Smooth muscle cell (in vitro differentiated cells): Measurements from ENCODE around the gene FHAD1. TPM values are rescaled to one million over a fixed set of nuclear protein-coding genes. Genes with fewer than 3 reads are reported as not detected.

Experiments
- DNase-seq: peaks from one replicate; lab custom pipeline; 2025; ENCODE audit not compliant: unreplicated experiment; lab: John Stamatoyannopoulos, UW
- H2AFZ ChIP-seq: fragments of 200-600 bp; sonication (generic); 2 replicates; pipeline ENCODE4 v1.6.0; 2016; ENCODE audit warnings: antibody characterized with exemption, low read depth, mild to moderate bottlenecking
- H3F3A ChIP-seq: fragments of 200-600 bp; sonication (generic); 2 replicates; pipeline ENCODE4 v1.6.0; 2017; ENCODE audit warnings: antibody characterized with exemption, low read depth
- H3K27ac ChIP-seq: fragments of 200-600 bp; sonication (generic); 2 replicates; pipeline ENCODE4 v1.5.1; 2016; ENCODE audit warnings: low read depth, mild to moderate bottlenecking
- H3K27me3 ChIP-seq: fragments of 200-600 bp; sonication (generic); 2 replicates; pipeline ENCODE4 v1.6.1; 2016; ENCODE audit warnings: low read depth, mild to moderate bottlenecking
- H3K36me3 ChIP-seq: fragments of 200-600 bp; sonication (generic); 2 replicates; pipeline ENCODE4 v1.5.1; 2016; ENCODE audit warnings: low read depth
- H3K4me1 ChIP-seq: fragments of 200-600 bp; sonication (generic); 2 replicates; pipeline ENCODE4 v1.5.1; 2016; ENCODE audit warnings: low read depth
- H3K4me2 ChIP-seq: fragments of 200-600 bp; sonication (generic); 2 replicates; pipeline ENCODE4 v1.6.0; 2016; ENCODE audit warnings: mild to moderate bottlenecking
- H3K4me3 ChIP-seq: fragments of 200-600 bp; sonication (generic); 2 replicates; pipeline ENCODE4 v1.5.1; 2016; ENCODE audit warnings: mild to moderate bottlenecking
- H3K79me2 ChIP-seq: fragments of 200-600 bp; sonication (generic); 2 replicates; pipeline ENCODE4 v1.6.0; 2016; ENCODE audit warnings: low read depth, mild to moderate bottlenecking
- H3K9ac ChIP-seq: fragments of 200-600 bp; sonication (generic); 2 replicates; pipeline ENCODE4 v1.6.0; 2016; ENCODE audit warnings: low read depth
- H3K9me3 ChIP-seq: fragments of 200-600 bp; sonication (generic); replicated peaks from 2 replicates; pipeline ENCODE4 v1.5.1; 2016; ENCODE audit warnings: low read depth
- H4K20me1 ChIP-seq: fragments of 200-600 bp; sonication (generic); 2 replicates; pipeline ENCODE4 v1.6.0; 2016; ENCODE audit warnings: low read depth
- CTCF ChIP-seq: fragments of 200-600 bp; sonication (generic); IDR thresholded peaks from 2 replicates; pipeline ENCODE4 v1.5.1; 2017; ENCODE audit warnings: borderline replicate concordance, mild to moderate bottlenecking, antibody characterized with exemption; ENCODE audit not compliant: insufficient read depth, poor library complexity, severe bottlenecking
- WGBS: methylation state at CpG from one replicate; pipeline ENCODE4 v1.1.7; 2016; ENCODE audit warnings: low lambda C conversion rate; 5-methylcytosine and 5-hydroxymethylcytosine counted together
- polyA plus RNA-seq: library from polyadenylated mRNA; unstranded; fragments of >200 nt; fragmentation: Nextera tagmentation; extraction: Ambion mirVana; gene quantifications from 2 replicates; pipeline ENCODE4 v1.2.1, GENCODE V29; 2016
- total RNA-seq: library from RNA; depleted of rRNA; stranded (reverse); fragments of >200 nt; gene quantifications from 2 replicates; pipeline ENCODE4 v1.2.3, GENCODE V29; 2014

Gene FHAD1
- total and polyA plus RNA-seq, 2 experiments from 2014 or later = 0.33 TPM; not detected in 1

DNA sequence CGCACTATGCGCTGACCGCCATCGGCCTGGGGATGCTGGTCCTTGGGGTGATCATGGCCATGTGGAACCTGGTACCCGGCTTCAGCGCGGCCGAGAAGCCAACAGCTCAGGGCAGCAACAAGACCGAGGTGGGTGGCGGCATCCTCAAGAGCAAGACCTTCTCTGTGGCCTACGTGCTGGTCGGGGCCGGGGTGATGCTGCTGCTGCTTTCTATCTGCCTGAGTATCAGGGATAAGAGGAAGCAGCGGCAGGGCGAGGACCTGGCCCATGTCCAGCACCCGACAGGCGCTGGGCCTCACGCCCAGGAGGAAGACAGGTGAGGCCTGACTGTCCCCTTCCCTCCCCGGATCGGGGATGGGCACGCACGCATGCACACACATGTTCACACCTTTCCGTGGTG lies 31.9 kb upstream of the FHAD1 start:
- Histone ChIP-seq H3K9ac (no peak overlapping the region), H4K20me1 (peaks cover 9% of the 10 kb centered on the region), H3K4me2 (peak overlapping the region; percentile 75), H3K27ac (peak overlapping the region; percentile 46), H3K9me3 (no peaks in the 10 kb centered on the region), H3K4me3 (no peak overlapping the region), H3K36me3 (no peaks in the 10 kb centered on the region), H3K4me1 (peaks cover 30% of the 10 kb centered on the region), H3K79me2 (no peaks in the 10 kb centered on the region), H3K27me3 (no peaks in the 10 kb centered on the region), H2AFZ (peak overlapping the region; percentile 32), H3F3A (peaks cover 10% of the 10 kb centered on the region)
- WGBS = 98% methylated on average over 23 of the region's 23 CpGs
- no peak for TF ChIP-seq CTCF
- DNase-seq = no peak

- WGBS = 94% methylated on average over 1 of the region's 1 CpG
- peaks cover 28% of the 10 kb centered on the region for H3K4me1 ChIP-seq
- no peaks in the 10 kb centered on the region for H3K36me3 ChIP-seq
- H2AFZ ChIP-seq = no peak overlapping the region
- no peak overlapping the region for H3K4me2 ChIP-seq
- no peaks in the 10 kb centered on the region for H3K27me3 ChIP-seq
- peaks cover 7% of the 10 kb centered on the region for H3F3A ChIP-seq
- DNase-seq = no peak
- H3K79me2 ChIP-seq = no peaks in the 10 kb centered on the region
- no peak overlapping the region for H3K4me3 ChIP-seq
- H3K9me3 ChIP-seq = no peaks in the 10 kb centered on the region
- no peak for TF ChIP-seq CTCF
- no peak overlapping the region for H3K9ac ChIP-seq
- H4K20me1 ChIP-seq = peaks cover 7% of the 10 kb centered on the region
- H3K27ac ChIP-seq = no peak overlapping the region
Observed at GRCh38 chr1:15217654-15218053, 29.4 kb upstream of the FHAD1 start.

GRCh38 chr1:15218287-15219279 lies 28.4 kb upstream of the FHAD1 start:
- Histone ChIP-seq H2AFZ (no peak overlapping the region), H3K36me3 (no peaks in the 10 kb centered on the region), H3K9ac (no peak overlapping the region), H3F3A (no peaks in the 10 kb centered on the region), H3K4me2 (no peak overlapping the region), H3K79me2 (no peaks in the 10 kb centered on the region), H4K20me1 (no peaks in the 10 kb centered on the region), H3K4me1 (peaks cover 19% of the 10 kb centered on the region), H3K9me3 (no peaks in the 10 kb centered on the region), H3K27ac (no peak overlapping the region), H3K4me3 (no peak overlapping the region), H3K27me3 (no peaks in the 10 kb centered on the region)
- no peak for TF ChIP-seq CTCF
- WGBS = 49% methylated on average over 6 of the region's 6 CpGs
- no peak for DNase-seq
